AG04450 (cell line): Measurements from ENCODE around the gene PTCHD1. TPM values are rescaled to one million over a fixed set of nuclear protein-coding genes. Genes with fewer than 3 reads are reported as not detected.

Experiments used
- CTCF ChIA-PET: fragments of 300-600, 350-600 bp; formaldehyde crosslinking; extraction: SDS; loops from one replicate; lab custom pipeline; 2022; ENCODE audit warnings: antibody characterized with exemption, inconsistent platforms; lab: Charles Lee
- POLR2A ChIA-PET: fragments of 350-600 bp; formaldehyde crosslinking; extraction: SDS; loops from one replicate; lab custom pipeline; 2021; ENCODE audit warnings: antibody characterized with exemption, inconsistent platforms; lab: Yijun Ruan, JAX
- DNase-seq: peaks from one replicate; pipeline ENCODE4 v3.0.0-alpha.2; 2011; ENCODE audit warnings: low read depth, low spot score
- H3K27ac ChIP-seq: one replicate; pipeline ENCODE4 v1.5.1; 2012; ENCODE audit warnings: low read depth, low read length, control low read depth
- H3K27me3 ChIP-seq: one replicate; pipeline ENCODE4 v1.6.0; 2012; ENCODE audit warnings: low read length; ENCODE audit not compliant: control insufficient read depth, insufficient read depth
- H3K4me3 ChIP-seq: 2 replicates; pipeline ENCODE4 v1.5.1; 2011; ENCODE audit warnings: mild to moderate bottlenecking, low read depth, low read length, control low read depth
- H3K9me3 ChIP-seq: 2 replicates; pipeline ENCODE4 v1.5.1; 2012; ENCODE audit warnings: low read length; ENCODE audit not compliant: control insufficient read depth, insufficient read depth
- polyA plus RNA-seq: library from polyadenylated mRNA; depleted of rRNA; stranded (reverse); fragments of >200 nt; gene quantifications from 2 replicates; pipeline ENCODE4 v1.2.3, GENCODE V29; 2011
- TF ChIP-seq, protein P1 (sequence below): IDR thresholded peaks from 2 replicates; pipeline ENCODE4 v1.5.1; 2011; ENCODE audit warnings: low read depth, low read length, control low read depth, inconsistent platforms

Gene PTCHD1
- polyA plus RNA-seq, 1 experiment: not detected

DNA sequence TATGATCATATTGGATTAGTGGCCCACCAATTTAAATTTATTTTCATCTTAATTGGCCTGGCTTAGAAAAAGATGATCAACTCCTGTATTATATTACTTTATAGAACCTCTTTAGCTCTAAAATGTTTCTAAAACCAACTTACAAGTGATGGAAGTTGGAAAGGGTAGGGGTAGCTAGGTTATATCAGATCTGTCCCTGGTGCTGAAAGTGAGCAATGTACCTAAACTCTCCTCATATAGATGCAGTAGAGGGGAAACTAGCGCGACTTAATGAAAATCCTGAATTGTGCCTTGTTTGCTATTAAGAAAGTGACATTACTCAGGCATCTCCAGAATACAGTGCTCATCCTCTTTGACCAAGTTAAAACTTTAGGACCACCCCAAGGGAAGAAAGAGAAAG is 7.5 kb upstream of the PTCHD1 start:
- TF ChIP-seq, protein P1, sequence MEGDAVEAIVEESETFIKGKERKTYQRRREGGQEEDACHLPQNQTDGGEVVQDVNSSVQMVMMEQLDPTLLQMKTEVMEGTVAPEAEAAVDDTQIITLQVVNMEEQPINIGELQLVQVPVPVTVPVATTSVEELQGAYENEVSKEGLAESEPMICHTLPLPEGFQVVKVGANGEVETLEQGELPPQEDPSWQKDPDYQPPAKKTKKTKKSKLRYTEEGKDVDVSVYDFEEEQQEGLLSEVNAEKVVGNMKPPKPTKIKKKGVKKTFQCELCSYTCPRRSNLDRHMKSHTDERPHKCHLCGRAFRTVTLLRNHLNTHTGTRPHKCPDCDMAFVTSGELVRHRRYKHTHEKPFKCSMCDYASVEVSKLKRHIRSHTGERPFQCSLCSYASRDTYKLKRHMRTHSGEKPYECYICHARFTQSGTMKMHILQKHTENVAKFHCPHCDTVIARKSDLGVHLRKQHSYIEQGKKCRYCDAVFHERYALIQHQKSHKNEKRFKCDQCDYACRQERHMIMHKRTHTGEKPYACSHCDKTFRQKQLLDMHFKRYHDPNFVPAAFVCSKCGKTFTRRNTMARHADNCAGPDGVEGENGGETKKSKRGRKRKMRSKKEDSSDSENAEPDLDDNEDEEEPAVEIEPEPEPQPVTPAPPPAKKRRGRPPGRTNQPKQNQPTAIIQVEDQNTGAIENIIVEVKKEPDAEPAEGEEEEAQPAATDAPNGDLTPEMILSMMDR: no peak
- Histone ChIP-seq H3K27me3 (peaks cover 6% of the 10 kb centered on the region), H3K4me3 (no peak overlapping the region), H3K27ac (no peak overlapping the region), H3K9me3 (no peaks in the 10 kb centered on the region)
- CTCF ChIA-PET: no interaction called here
- no peak for DNase-seq
- POLR2A ChIA-PET: no interaction called here

DNA sequence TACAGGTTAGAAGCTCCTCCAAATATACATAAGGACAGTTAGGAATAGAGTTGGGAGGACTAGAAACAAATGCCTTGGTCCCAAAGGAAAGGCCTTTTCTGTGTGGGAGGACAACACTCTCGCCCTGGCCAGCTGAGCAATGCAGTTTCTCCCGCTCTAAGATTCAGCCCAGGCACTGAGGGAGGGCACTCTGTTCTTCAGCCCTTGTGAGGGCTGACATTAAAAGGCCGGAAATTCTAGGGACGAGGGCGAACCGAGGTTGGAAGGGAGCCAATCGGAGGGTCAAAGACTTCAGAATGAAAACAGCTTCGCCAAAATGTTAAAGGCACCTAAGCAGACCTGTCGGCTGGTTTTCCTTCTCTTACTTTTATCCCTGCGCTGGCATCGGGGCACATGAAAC is 2.9 kb upstream of the PTCHD1 start:
- Histone ChIP-seq H3K27ac (no peak overlapping the region), H3K4me3 (no peak overlapping the region), H3K27me3 (peaks cover 26% of the 10 kb centered on the region), H3K9me3 (no peaks in the 10 kb centered on the region)
- ChIA-PET CTCF (interaction anchor here (1.1 kb wide), 1 partner anchor 8 kb away, joined by 3 read pairs; no protein-coding TSS in a partner anchor), POLR2A (no interaction called here)
- TF ChIP-seq, protein P1: no peak
- DNase-seq: no peak

DNA sequence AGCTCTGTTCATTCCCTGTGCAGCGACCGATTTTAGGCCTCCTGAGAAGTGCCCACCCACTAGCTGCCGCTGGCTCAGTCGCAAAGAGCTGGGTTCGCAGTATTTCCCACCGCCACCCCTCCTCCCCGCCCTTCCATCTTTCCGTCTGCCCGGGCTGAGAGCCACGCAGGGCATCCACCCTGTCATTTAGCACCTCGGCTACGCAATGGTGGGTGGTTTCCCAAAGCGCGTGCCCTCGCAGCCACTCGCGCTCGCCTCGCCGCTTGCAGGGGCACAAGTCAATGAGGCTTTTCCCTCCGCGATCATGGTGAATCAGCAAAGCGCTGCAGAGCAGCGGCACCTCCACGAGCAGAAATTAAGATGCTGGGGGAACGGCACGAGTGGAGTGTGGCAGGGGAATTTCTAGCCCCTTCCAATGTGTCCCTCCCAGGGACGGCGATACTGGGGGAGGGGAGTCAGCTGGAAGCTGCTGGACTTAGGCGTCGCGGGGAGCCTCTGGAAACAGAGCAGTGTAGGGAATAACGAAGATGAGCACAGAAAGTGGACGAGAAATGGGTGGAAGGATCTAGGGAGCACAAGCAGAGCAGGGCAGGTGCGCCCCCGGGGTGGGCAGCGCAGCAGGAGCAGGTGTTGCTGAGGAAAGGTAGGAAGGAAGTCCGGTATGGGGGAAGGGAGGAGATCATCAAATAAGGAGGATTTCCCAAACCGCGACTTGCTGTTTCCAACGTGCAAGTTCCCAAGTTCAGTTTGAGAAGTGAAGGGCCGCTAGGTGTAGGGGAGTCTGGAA is 2.4 kb upstream of the PTCHD1 start:
- TF ChIP-seq, protein P1: no peak
- H3K27ac ChIP-seq: no peak overlapping the region
- no peak for DNase-seq
- no peak overlapping the region for H3K4me3 ChIP-seq
- no peaks in the 10 kb centered on the region for H3K9me3 ChIP-seq
- peaks cover 26% of the 10 kb centered on the region for H3K27me3 ChIP-seq
- CTCF ChIA-PET: interaction anchor here (1.1 kb wide), 1 partner anchor 9 kb away, joined by 3 read pairs; no protein-coding TSS in a partner anchor
- POLR2A ChIA-PET: no interaction called here

DNA sequence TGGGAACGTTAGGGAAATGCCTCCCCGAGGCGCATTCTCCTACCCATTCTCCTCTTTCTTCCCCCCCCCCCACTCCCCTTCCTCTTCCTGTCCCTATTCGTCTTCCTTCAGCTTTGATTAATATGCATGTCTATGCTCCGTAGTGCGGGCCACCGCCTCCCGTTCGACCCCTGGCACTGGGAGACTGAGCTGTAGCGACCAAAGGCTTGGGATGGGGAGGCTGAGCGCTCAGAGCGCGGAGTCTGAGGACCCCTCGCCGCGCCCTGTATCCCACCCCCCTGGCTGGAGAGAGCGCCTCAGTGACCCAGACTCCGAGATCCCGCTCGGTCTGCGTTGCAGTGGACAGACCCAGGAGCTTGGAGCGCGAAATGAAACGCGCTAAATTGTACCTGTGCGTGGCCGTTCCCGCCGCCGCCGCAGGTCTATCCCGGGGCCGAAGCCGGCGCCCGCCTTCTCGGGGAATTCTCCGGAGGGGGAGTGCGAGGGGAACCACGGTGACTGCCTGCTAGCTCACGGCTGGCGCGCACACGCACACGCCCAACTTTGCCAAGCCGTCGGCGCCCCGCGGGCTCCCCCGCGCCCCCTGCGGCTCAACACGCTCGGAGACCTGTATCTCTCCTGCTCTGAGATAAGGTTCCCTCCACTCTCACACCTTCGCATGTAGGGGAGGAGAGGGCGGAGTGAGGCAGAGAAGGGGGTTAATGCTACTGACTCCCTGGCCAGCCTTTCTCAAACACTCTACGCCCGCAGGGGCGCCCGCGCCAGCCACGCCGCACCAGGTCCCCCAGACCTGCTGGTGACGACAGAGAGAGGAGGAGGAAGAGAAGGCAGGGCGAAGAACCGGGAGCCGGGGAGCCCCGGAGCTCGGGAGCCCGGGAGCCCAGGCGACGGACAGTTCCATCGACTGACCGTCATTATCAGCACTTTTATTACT is 1.5 kb upstream of the PTCHD1 start:
- no peak overlapping the region for H3K4me3 ChIP-seq
- POLR2A ChIA-PET: no interaction called here
- H3K9me3 ChIP-seq: no peaks in the 10 kb centered on the region
- H3K27ac ChIP-seq: no peak overlapping the region
- CTCF ChIA-PET: interaction anchor here (0.9 to 1.1 kb wide), 2 partner anchors 10 to 15 kb away, joined by 3 to 4 read pairs; no protein-coding TSS in a partner anchor
- no peak for DNase-seq
- H3K27me3 ChIP-seq: peaks cover 26% of the 10 kb centered on the region
- TF ChIP-seq, protein P1: no peak
